Spleen (tissue), 11 donors: ENCODE results near the gene WLS. TPM values are rescaled to one million over a fixed set of nuclear protein-coding genes. Genes with fewer than 3 reads are reported as not detected.

Experiments used
- DNase-seq: peaks from one replicate; pipeline ENCODE4 v3.0.0-alpha.2; 2020
- H3K27ac ChIP-seq, 8 donors: fragments of 200-600 bp; sonication (generic) in 7 of 8; 1 replicate in 4 of 8; 2 replicates in 4 of 8; pipeline versions ENCODE4 v1.5.0 to v1.8.0; 2016 to 2021; ENCODE audit warnings: inconsistent platforms in 4 of 8, mild to moderate bottlenecking in 4 of 8, moderate library complexity in 1 of 8
- H3K27me3 ChIP-seq, 7 donors: fragments of 200-600 bp; sonication (generic) in 6 of 7; replicated peaks in 1 of 7; 1 replicate in 4 of 7; 2 replicates in 3 of 7; pipeline versions ENCODE4 v1.5.0 to v1.8.0; 2016 to 2021; ENCODE audit warnings: inconsistent platforms in 3 of 7, mild to moderate bottlenecking in 1 of 7
- H3K36me3 ChIP-seq, 6 donors: fragments of 200-600 bp; sonication (generic) in 5 of 6; 1 replicate in 4 of 6; 2 replicates in 2 of 6; pipeline versions ENCODE4 v1.5.0 to v1.8.0; 2016 to 2021; ENCODE audit warnings: inconsistent platforms in 2 of 6
- H3K4me1 ChIP-seq, 6 donors: fragments of 200-600 bp; sonication (generic) in 5 of 6; 1 replicate in 3 of 6; 2 replicates in 3 of 6; pipeline versions ENCODE4 v1.5.0 to v1.8.0; 2016 to 2021; ENCODE audit warnings: inconsistent platforms in 3 of 6
- H3K4me3 ChIP-seq, 8 donors: fragments of 200-600 bp; sonication (generic) in 7 of 8; 1 replicate in 4 of 8; 2 replicates in 4 of 8; pipeline versions ENCODE4 v1.5.0 to v1.8.0; 2016 to 2021; ENCODE audit warnings: inconsistent platforms in 4 of 8, mild to moderate bottlenecking in 4 of 8, moderate library complexity in 2 of 8
- H3K9me3 ChIP-seq, 8 donors: fragments of 200-600 bp; sonication (generic) in 7 of 8; 1 replicate in 4 of 8; 2 replicates in 4 of 8; pipeline versions ENCODE4 v1.5.0 to v1.8.0; 2016 to 2021; ENCODE audit warnings: inconsistent platforms in 4 of 8
- POLR2A ChIP-seq, 3 donors: fragments of 450-650 bp; IDR thresholded peaks; one replicate each; pipeline ENCODE4 v1.5.1; 2017; ENCODE audit warnings: antibody characterized with exemption in 3 of 3, mild to moderate bottlenecking in 1 of 3
- POLR2AphosphoS5 ChIP-seq, 3 donors: sonication (generic); formaldehyde crosslinking; IDR thresholded peaks; one replicate each; pipeline ENCODE4 v1.5.1; 2017; ENCODE audit warnings: antibody characterized with exemption in 3 of 3
- WGBS, 5 donors: extraction: QIAGEN DNeasy Blood & Tissue Kit in 3 of 5; methylation state at CpG; one replicate each; pipeline versions ENCODE4 v1.1.5 to v1.1.7; 2013 to 2018; 5-methylcytosine and 5-hydroxymethylcytosine counted together
- intact Hi-C: fragments of 100-400 bp; cut with DNase I; formaldehyde crosslinking; loops from one replicate; pipeline ENCODE4 v1.15.0; 2023; ENCODE audit warnings: low total_unique reads
- polyA plus RNA-seq, 3 donors: library from polyadenylated mRNA; stranded (reverse); fragments of 200-250 nt; gene quantifications; one replicate each; pipeline ENCODE4 v1.2.1, GENCODE V29; 2013
- total RNA-seq, 7 donors: library from RNA; depleted of rRNA in 3 of 7; stranded (reverse); fragments of >200 nt in 3 of 7; fragmentation: NEBNext Ultra II Directional in 4 of 7; extraction: Animal tissue kit (Norgen Biotek cat#: 25700) in 4 of 7; gene quantifications; one replicate each; pipeline versions ENCODE4 v1.1.0 to v1.2.1, GENCODE V29; 2016 to 2021
- TF ChIP-seq, protein P1 (sequence below), 11 experiments: fragments of 200-600 bp in 7 of 11; fragments of 450-650 bp in 4 of 11; sonication (generic) in 4 of 11; IDR thresholded peaks in 8 of 11; conservative IDR thresholded peaks in 3 of 11; 1 replicate in 7 of 11; 2 replicates in 4 of 11; pipeline versions ENCODE4 v1.4.0 to v1.8.0; 2016 to 2021; ENCODE audit warnings: antibody characterized with exemption in 11 of 11, inconsistent platforms in 4 of 11, mild to moderate bottlenecking in 1 of 11
- donor health status: healthy with polysubstance abuse.
- donor health status: DM: no; HTN: no; CAD: no; lungs with moderate emphysema.
- donor health status: DM: no; HTN: no; CAD: no.
- donor health status: Bipolar disorder and iron deficiency.
- donor health status: healthy.
- donor health status: DM: no; HTN: no; CAD: no.
- donor health status: DM: yes; HTN: yes; CAD: no.

The WLS gene
- total and polyA plus RNA-seq, 10 donors = 5.6 to 67.2 (median 53.2) TPM

GRCh38 chr1:68167211-68167610 lies 65.1 kb downstream of the WLS start:
- no peak for DNase-seq
- Histone ChIP-seq H3K4me3 (no peak overlapping the region), H3K36me3 (peaks cover 0 to 11% (median 0%) of the 10 kb centered on the region in 6 donors), H3K27me3 (no peaks in the 10 kb centered on the region), H3K27ac (no peak overlapping the region), H3K9me3 (peaks cover 0 to 7% (median 0%) of the 10 kb centered on the region in 8 donors), H3K4me1 (no peaks in the 10 kb centered on the region)
- intact Hi-C loops = no loop called here
- TF ChIP-seq POLR2AphosphoS5 (IDR thresholded peaks at IDR 0.05) = no peak
- TF ChIP-seq POLR2A (IDR thresholded peaks at IDR 0.05) = no peak
- TF ChIP-seq, protein P1, sequence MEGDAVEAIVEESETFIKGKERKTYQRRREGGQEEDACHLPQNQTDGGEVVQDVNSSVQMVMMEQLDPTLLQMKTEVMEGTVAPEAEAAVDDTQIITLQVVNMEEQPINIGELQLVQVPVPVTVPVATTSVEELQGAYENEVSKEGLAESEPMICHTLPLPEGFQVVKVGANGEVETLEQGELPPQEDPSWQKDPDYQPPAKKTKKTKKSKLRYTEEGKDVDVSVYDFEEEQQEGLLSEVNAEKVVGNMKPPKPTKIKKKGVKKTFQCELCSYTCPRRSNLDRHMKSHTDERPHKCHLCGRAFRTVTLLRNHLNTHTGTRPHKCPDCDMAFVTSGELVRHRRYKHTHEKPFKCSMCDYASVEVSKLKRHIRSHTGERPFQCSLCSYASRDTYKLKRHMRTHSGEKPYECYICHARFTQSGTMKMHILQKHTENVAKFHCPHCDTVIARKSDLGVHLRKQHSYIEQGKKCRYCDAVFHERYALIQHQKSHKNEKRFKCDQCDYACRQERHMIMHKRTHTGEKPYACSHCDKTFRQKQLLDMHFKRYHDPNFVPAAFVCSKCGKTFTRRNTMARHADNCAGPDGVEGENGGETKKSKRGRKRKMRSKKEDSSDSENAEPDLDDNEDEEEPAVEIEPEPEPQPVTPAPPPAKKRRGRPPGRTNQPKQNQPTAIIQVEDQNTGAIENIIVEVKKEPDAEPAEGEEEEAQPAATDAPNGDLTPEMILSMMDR (IDR thresholded peaks at IDR 0.05 in 8 of 11, conservative IDR thresholded peaks at IDR 0.05 in 3 of 11) = no peak
- WGBS, 5 donors = 86 to 98% (median 94%) methylated on average over 3 of the region's 3 CpGs

DNA sequence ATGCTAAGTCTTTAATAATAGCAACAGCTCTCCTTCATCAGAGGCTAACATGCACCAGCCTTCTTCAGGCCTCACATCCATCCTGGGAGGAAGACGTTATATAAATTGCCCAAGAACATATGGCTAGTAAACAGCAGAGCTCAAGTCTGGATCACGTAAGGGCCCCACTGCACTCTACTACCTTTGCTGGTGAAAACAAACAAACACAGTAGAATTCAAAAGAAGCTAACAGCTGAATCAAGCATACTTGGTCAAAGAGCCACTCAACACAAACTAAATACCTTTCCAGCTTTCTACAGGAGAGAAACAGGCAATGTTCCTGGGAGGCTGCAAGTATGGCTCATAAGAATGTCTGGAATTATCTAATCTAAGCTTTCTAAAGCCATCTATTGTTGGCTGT lies 66.0 kb downstream of the WLS start:
- Histone ChIP-seq H3K27me3 (no peaks in the 10 kb centered on the region), H3K27ac (no peak overlapping the region), H3K4me3 (no peak overlapping the region), H3K9me3 (no peaks in the 10 kb centered on the region), H3K4me1 (no peaks in the 10 kb centered on the region), H3K36me3 (peaks cover 0 to 16% (median 0%) of the 10 kb centered on the region in 6 donors)
- intact Hi-C loops = no loop called here
- no peak for TF ChIP-seq POLR2AphosphoS5 (IDR thresholded peaks at IDR 0.05)
- no peak for TF ChIP-seq POLR2A (IDR thresholded peaks at IDR 0.05)
- no peak for DNase-seq
- WGBS, 5 donors = 87 to 93% (median 87%) methylated on average over 2 of the region's 2 CpGs

- WGBS, 5 donors = 73 to 91% (median 86%) methylated on average over 5 of the region's 5 CpGs
- intact Hi-C loops = no loop called here
- Histone ChIP-seq H3K36me3 (peaks cover 0 to 16% (median 0%) of the 10 kb centered on the region in 6 donors), H3K4me3 (no peak overlapping the region), H3K4me1 (no peaks in the 10 kb centered on the region), H3K27me3 (no peaks in the 10 kb centered on the region), H3K9me3 (no peaks in the 10 kb centered on the region), H3K27ac (no peak overlapping the region)
- TF ChIP-seq, protein P1 (IDR thresholded peaks at IDR 0.05 in 8 of 11, conservative IDR thresholded peaks at IDR 0.05 in 3 of 11) = no peak
- no peak for TF ChIP-seq POLR2A (IDR thresholded peaks at IDR 0.05)
- no peak for TF ChIP-seq POLR2AphosphoS5 (IDR thresholded peaks at IDR 0.05)
- DNase-seq = no peak
These were observed 66.7 kb downstream of the WLS start for GRCh38 chr1:68165665-68166064.

GRCh38 chr1:68164918-68165317 lies 67.4 kb downstream of the WLS start:
- TF ChIP-seq POLR2AphosphoS5 (IDR thresholded peaks at IDR 0.05) (no peak), POLR2A (IDR thresholded peaks at IDR 0.05) (no peak)
- TF ChIP-seq, protein P1 (IDR thresholded peaks at IDR 0.05 in 8 of 11, conservative IDR thresholded peaks at IDR 0.05 in 3 of 11) = no peak
- H3K27ac ChIP-seq = no peak overlapping the region
- DNase-seq = no peak
- no peak overlapping the region for H3K4me3 ChIP-seq
- no peaks in the 10 kb centered on the region for H3K4me1 ChIP-seq
- H3K36me3 ChIP-seq = peaks cover 0 to 16% (median 0%) of the 10 kb centered on the region in 6 donors
- no peaks in the 10 kb centered on the region for H3K9me3 ChIP-seq
- WGBS, 5 donors = 84 to 91% (median 88%) methylated on average over 1 of the region's 1 CpG
- intact Hi-C loops = no loop called here
- H3K27me3 ChIP-seq = no peaks in the 10 kb centered on the region

DNA sequence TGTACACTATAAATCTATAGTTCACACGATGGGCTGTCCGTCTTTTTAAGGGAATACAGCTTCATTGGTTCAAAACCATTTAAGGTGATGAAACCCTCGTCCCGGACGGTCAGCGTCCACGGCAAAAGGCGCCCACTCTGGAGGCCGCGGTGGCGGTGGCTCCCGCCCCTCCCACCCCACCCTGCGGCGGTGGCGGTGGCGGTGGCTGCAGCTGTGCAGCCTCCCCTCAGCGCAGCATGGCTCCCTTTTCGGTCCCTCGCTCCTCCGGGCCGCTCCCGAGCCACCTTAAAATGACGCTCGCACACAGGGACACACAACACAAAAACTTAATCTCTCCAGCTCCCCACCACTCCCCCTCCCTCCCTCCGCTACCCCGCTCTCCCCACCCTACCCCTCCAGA lies 69.1 kb downstream of the WLS start:
- no peaks in the 10 kb centered on the region for H3K27me3 ChIP-seq
- H3K9me3 ChIP-seq = no peaks in the 10 kb centered on the region
- intact Hi-C loops = no loop called here
- H3K36me3 ChIP-seq = peaks cover 0 to 25% (median 2%) of the 10 kb centered on the region in 6 donors
- H3K4me3 ChIP-seq = no peak overlapping the region
- whole genome bisulfite sequencing, 5 donors = 94 to 97% (median 96%) methylated on average over 26 of the region's 26 CpGs
- TF ChIP-seq POLR2AphosphoS5 (IDR thresholded peaks at IDR 0.05) (no peak), POLR2A (IDR thresholded peaks at IDR 0.05) (no peak)
- TF ChIP-seq, protein P1 (IDR thresholded peaks at IDR 0.05 in 8 of 11, conservative IDR thresholded peaks at IDR 0.05 in 3 of 11) = no peak
- no peaks in the 10 kb centered on the region for H3K4me1 ChIP-seq
- no peak for DNase-seq
- no peak overlapping the region for H3K27ac ChIP-seq
